Esophagus (tissue), 2 donors: ENCODE results near the gene BMPER. TPM values are rescaled to one million over a fixed set of nuclear protein-coding genes. Genes with fewer than 3 reads are reported as not detected.
A peak's percentile ranks its signal among the peaks of the same experiment; 100 is the strongest.

Experiments
- H3K27ac ChIP-seq, 2 donors: one replicate each; pipeline ENCODE4 v1.5.1; 2013; ENCODE audit warnings: low read depth in 2 of 2, mild to moderate bottlenecking in 2 of 2, inconsistent platforms in 1 of 2, low read length in 1 of 2, moderate library complexity in 1 of 2
- H3K27me3 ChIP-seq, 2 donors: one replicate each; pipeline ENCODE4 v1.6.1; 2013; ENCODE audit warnings: low read length in 2 of 2, control low read depth in 1 of 2, mild to moderate bottlenecking in 1 of 2; ENCODE audit not compliant: insufficient read depth in 2 of 2, control insufficient read depth in 1 of 2
- H3K36me3 ChIP-seq, 2 donors: one replicate each; pipeline ENCODE4 v1.6.1; 2013; ENCODE audit warnings: low read length in 1 of 2; ENCODE audit not compliant: control insufficient read depth in 2 of 2, insufficient read depth in 2 of 2
- H3K4me1 ChIP-seq, 2 donors: one replicate each; pipeline ENCODE4 v1.6.1; 2013; ENCODE audit warnings: low read length in 1 of 2; ENCODE audit not compliant: control insufficient read depth in 2 of 2, insufficient read depth in 2 of 2
- H3K4me3 ChIP-seq, 2 donors: one replicate each; pipeline ENCODE4 v1.5.1; 2013; ENCODE audit warnings: low read length in 2 of 2, mild to moderate bottlenecking in 2 of 2, low read depth in 1 of 2, moderate library complexity in 1 of 2
- H3K9me3 ChIP-seq, 2 donors: one replicate each; pipeline ENCODE4 v1.6.1; 2013; ENCODE audit warnings: mild to moderate bottlenecking in 2 of 2, low read depth in 1 of 2, low read length in 1 of 2, moderate library complexity in 1 of 2; ENCODE audit not compliant: control insufficient read depth in 2 of 2, insufficient read depth in 1 of 2
- WGBS, 2 donors: extraction: QIAGEN DNeasy Blood & Tissue Kit; methylation state at CpG; one replicate each; pipeline ENCODE4 v1.1.7; 2013; 5-methylcytosine and 5-hydroxymethylcytosine counted together
- polyA plus RNA-seq, 2 donors: library from polyadenylated mRNA; stranded (reverse); fragments of 200-250 nt; gene quantifications; one replicate each; pipeline ENCODE4 v1.2.3, GENCODE V29; 2013
- donor health status: healthy with polysubstance abuse.
- donor health status: Bipolar disorder and iron deficiency.

The BMPER gene
- polyA plus RNA-seq, 2 donors = 0.06 to 0.19 TPM

GRCh38 chr7:33918438-33919143, 13.3 kb downstream of the BMPER start:
- WGBS, 2 donors = 70 to 76% methylated on average over 3 of the region's 3 CpGs

GRCh38 chr7:33919449-33919848, 14.1 kb downstream of the BMPER start:
- H3K36me3 ChIP-seq = no peaks in the 10 kb centered on the region
- H3K27ac ChIP-seq = no peak overlapping the region
- no peaks in the 10 kb centered on the region for H3K9me3 ChIP-seq
- H3K27me3 ChIP-seq = no peaks in the 10 kb centered on the region
- H3K4me1 ChIP-seq = no peaks in the 10 kb centered on the region
- H3K4me3 ChIP-seq = no peak overlapping the region

More at GRCh38 chr7:33918438-33919143, 13.3 kb downstream of the BMPER start:
- no peak overlapping the region for H3K4me3 ChIP-seq
- no peaks in the 10 kb centered on the region for H3K27me3 ChIP-seq
- H3K27ac ChIP-seq = no peak overlapping the region
- H3K4me1 ChIP-seq = no peaks in the 10 kb centered on the region
- no peaks in the 10 kb centered on the region for H3K36me3 ChIP-seq
- no peaks in the 10 kb centered on the region for H3K9me3 ChIP-seq

DNA sequence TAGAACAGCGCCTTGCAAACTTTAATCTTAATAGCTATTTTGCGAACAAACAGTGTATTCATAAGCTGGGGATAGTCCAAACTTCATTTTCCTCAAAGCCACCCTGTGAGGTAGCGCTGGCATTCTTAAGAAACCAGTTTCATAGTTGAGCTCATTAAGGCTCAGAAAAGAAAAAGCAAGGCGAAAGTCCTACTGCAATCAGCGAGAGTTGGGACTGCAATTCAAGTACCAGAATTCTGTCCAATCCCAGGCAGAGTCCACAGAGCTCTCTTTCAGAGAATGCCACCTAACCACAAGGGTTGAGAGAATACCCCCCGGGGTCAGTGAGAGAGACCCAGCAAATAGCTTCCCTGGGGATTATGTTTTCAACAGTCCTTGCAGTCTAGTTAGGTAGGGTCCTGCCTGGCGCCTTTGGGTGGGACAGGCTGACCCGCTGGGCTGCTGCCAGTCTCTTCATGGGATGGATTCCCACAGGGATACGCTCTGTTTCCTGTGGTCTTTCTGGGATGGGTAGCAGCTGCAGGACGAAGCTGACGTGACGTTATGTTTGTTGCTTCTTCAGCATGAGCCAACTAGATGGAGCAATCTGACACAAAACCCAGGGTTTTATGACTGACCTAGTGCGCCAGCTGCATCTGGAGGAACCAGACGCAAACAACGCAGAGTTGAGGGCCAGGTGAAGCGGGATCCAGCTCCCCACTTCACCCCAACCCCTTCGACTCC, 16.0 kb downstream of the BMPER start:
- Histone ChIP-seq H3K27me3 (no peaks in the 10 kb centered on the region), H3K27ac (no peak overlapping the region), H3K4me1 (no peaks in the 10 kb centered on the region), H3K9me3 (no peaks in the 10 kb centered on the region), H3K4me3 (no peak overlapping the region), H3K36me3 (no peaks in the 10 kb centered on the region)
- WGBS, 2 donors = 77 to 84% methylated on average over 17 of the region's 17 CpGs

- no peaks in the 10 kb centered on the region for H3K9me3 ChIP-seq
- no peak overlapping the region for H3K27ac ChIP-seq
- H3K27me3 ChIP-seq = no peaks in the 10 kb centered on the region
- no peaks in the 10 kb centered on the region for H3K4me1 ChIP-seq
- WGBS, 2 donors = 77 to 87% methylated on average over 2 of the region's 2 CpGs
- H3K36me3 ChIP-seq = no peaks in the 10 kb centered on the region
- H3K4me3 ChIP-seq = no peak overlapping the region
Observed at GRCh38 chr7:33922820-33923219, 17.5 kb downstream of the BMPER start.

DNA sequence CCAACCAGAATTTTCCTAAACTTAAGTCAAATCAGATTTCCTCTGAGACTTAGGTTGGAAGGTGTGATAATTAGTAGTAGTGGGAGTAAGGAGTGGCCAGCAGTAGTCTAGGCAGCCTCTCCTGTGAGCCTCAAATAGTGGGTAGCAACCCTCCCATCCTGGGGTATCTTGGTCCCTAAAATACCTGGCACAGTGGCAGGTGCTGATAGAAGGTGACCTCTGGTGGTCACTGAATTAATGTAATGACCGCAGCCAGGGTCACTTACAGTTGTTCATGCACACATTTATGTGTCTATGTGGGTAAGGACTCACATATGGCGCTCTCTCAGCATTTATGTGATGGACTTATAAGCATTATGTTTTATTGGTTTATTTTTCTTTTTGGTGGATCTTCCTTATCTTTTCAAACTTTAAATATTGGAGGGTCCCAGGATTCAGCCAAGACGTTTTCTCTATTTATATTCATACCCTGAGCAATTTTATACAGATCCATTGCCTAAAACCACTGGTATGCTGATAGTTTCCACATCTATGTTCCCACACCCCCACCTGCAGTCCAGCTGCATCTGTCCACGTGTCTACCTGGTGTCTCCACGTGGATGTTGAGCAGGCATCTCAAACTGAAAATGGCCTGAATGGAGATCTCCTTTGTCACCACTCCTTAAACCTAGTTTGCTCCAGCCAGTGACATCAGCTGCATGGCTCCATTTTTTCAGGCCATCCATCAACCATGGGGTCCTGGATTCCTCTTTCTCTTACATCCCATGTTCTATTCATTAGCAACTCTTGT, 18.3 kb downstream of the BMPER start:
- Histone ChIP-seq H3K27ac (peak overlapping the region in 1 of 2 donors; percentile 14), H3K9me3 (no peaks in the 10 kb centered on the region), H3K4me1 (no peaks in the 10 kb centered on the region), H3K27me3 (no peaks in the 10 kb centered on the region), H3K36me3 (no peaks in the 10 kb centered on the region), H3K4me3 (no peak overlapping the region)
- WGBS, 2 donors = 84 to 85% methylated on average over 5 of the region's 5 CpGs

DNA sequence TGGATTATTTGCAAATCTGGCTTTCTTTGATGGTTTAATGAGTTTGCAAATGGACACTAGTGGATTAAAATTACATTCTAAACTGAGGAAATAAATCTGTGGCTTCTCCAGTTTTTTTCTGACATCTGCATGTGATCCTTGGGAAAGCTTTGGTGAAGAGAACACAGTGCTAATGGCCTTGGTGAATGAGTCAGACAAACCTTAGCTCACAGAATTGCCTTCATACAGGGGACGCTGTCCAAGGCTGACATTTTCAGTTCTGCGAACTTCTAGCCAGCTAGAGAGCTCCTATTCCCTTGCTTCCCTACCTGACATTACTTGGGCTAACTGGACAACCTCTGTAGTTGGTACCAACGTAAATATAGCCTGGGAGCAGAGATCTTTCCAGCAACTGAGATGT, 21.2 kb downstream of the BMPER start:
- no peak overlapping the region for H3K27ac ChIP-seq
- no peak overlapping the region for H3K4me3 ChIP-seq
- H3K4me1 ChIP-seq = no peaks in the 10 kb centered on the region
- H3K9me3 ChIP-seq = no peaks in the 10 kb centered on the region
- WGBS, 2 donors = 78 to 80% methylated on average over 3 of the region's 3 CpGs
- no peaks in the 10 kb centered on the region for H3K36me3 ChIP-seq
- no peaks in the 10 kb centered on the region for H3K27me3 ChIP-seq

DNA sequence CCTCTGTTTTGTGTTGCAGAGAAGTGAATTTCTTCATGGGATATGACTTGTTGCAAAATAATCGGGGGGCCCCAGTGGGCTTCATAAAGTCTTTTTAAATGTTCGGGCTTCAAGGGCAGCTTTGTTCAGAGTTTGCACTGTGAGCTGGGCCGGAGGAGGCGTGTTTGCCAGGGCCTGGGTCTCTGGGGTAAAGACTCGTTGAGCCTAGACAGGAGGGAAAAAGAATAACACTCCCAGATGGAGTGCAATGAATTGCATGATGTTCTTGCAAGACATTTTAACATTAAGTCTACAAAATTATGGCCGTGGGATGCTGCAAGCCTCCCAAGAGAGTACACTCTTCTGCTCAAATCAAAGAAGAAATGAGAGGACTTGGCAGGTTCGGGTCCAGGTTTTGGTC, 23.6 kb downstream of the BMPER start:
- H3K9me3 ChIP-seq = no peaks in the 10 kb centered on the region
- 79 to 85% methylated on average over 7 of the region's 7 CpGs for WGBS, 2 donors

DNA sequence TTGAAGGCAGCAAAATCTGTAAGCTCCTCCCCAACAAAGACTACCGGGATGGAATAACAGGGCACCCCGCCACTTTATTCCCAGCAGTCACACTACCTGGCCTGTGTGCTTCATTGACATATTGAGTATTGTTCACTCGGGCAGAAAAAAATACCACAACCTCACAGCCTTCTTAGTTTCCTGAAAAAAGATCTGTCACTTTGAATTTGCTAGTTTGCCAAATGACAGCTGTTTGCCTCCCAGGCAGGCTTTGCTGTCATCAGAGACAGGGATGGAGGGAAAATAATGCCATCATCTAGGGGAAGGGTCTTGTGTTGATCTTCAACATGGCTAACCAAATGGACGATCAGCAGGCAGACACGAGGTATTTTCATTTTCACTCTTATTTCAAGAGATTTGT, 26.9 kb downstream of the BMPER start:
- Histone ChIP-seq H3K9me3 (no peaks in the 10 kb centered on the region), H3K4me1 (peaks cover 0 to 3% of the 10 kb centered on the region in 2 donors), H3K4me3 (no peak overlapping the region), H3K27ac (no peak overlapping the region), H3K27me3 (no peaks in the 10 kb centered on the region), H3K36me3 (no peaks in the 10 kb centered on the region)
- 49 to 60% methylated on average over 5 of the region's 5 CpGs for WGBS, 2 donors

More for the DNA sequence above, 23.6 kb downstream of the BMPER start:
- H3K4me1 ChIP-seq = peaks cover 0 to 3% of the 10 kb centered on the region in 2 donors
- no peaks in the 10 kb centered on the region for H3K27me3 ChIP-seq
- H3K4me3 ChIP-seq = no peak overlapping the region
- no peaks in the 10 kb centered on the region for H3K36me3 ChIP-seq
- no peak overlapping the region for H3K27ac ChIP-seq

- Histone ChIP-seq H3K27ac (no peak overlapping the region), H3K27me3 (no peaks in the 10 kb centered on the region), H3K4me3 (no peak overlapping the region), H3K9me3 (no peaks in the 10 kb centered on the region), H3K36me3 (no peaks in the 10 kb centered on the region), H3K4me1 (peaks cover 0 to 3% of the 10 kb centered on the region in 2 donors)
- 12 to 16% methylated on average over 15 of the region's 15 CpGs for WGBS, 2 donors
Observed at GRCh38 chr7:33932832-33933468, 27.6 kb downstream of the BMPER start.
